ENCODE data around the gene TBC1D22A.

The TBC1D22A gene

DNA sequence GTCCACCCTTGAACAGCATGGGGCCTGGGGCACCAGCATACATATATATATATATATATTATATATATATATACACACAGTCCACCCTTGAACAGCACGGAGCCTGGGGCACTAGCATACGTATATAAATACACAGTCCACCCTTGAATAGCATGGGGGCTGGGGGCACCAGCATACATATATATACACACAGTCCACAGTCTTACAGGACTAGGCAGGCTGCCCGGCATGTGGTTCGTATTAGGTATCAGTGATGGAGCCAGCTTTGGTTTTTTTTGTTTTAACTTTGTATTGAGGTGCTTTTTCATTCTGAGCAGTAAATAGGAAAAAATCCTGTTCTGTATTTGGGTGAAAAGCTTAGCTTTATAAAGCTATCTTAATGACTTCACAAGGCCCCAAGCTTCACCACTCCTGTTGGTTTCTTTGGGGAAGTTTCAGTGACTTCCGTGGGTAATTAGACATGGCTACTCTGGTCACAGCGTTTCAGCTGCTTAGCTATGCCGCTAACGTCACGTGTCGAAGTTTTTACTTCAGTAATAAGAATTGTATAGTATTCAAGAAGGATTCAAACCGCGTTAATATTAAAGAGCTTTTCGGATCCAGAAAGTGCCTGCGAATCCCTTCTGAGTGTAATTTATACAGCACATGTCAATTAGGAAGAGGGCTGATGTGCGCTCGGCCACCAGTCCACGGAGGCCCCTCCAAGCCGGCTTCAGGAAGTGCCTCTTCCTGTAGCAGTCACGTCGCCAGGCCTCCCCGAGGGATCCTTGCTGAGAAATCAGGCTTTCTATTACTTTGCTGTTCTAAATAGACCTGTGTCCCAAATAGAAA lies 179.7 kb downstream of the TBC1D22A start:
- no peak for DNase-seq (ENCODE audit: low read depth)
- H3K4me3 ChIP-seq (ENCODE audit: low read depth, low read length): no peak overlapping the region
- TF ChIP-seq CTCF (IDR thresholded peaks at IDR 0.05; ENCODE audit: control insufficient read depth, extremely low read depth, insufficient read depth): no peak

- no peak overlapping the region for H3K4me3 ChIP-seq (ENCODE audit: low read depth, low read length)
- no peak for TF ChIP-seq CTCF (IDR thresholded peaks at IDR 0.05; ENCODE audit: control insufficient read depth, extremely low read depth, insufficient read depth)
- no peak for DNase-seq (ENCODE audit: low read depth)
Measured at GRCh38 chr22:46942799-46943785, 180.6 kb downstream of the TBC1D22A start.

- DNase-seq (ENCODE audit: low read depth): no peak
- no peak for TF ChIP-seq CTCF (IDR thresholded peaks at IDR 0.05; ENCODE audit: control insufficient read depth, extremely low read depth, insufficient read depth)
- no peak overlapping the region for H3K4me3 ChIP-seq (ENCODE audit: low read depth, low read length)
Measured at GRCh38 chr22:46945481-46945880, 183.0 kb downstream of the TBC1D22A start.

DNA sequence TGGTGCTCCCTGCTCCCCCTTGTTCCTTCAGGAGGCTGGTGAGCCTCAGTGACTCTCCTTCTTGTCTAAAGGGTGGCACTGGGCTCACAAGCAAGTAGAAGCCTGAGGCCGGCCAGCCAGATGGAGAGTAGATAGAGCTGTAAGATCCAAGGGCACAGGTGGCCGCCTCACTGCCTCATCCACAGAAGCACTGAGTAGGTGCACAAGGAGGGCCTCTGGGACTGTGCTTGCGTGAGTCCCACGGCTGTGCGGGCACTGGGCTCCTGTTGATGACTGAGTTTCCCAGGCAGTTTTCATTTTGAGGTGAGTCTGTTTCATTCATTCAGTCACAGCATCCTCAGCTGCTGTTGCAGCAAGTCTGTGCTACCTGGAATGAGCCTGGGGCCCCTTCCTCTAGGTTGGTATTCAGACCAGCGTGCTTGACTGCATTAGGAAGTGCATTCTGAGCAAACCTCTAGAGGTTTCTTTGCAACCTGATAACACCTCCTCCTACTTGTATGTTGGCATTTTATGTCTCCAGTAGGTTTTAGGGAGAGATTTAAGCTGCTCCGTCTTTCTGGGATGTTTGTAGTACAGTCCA lies 184.0 kb downstream of the TBC1D22A start:
- no peak overlapping the region for H3K4me3 ChIP-seq (ENCODE audit: low read depth, low read length)

GRCh38 chr22:46947516-46948257 lies 185.2 kb downstream of the TBC1D22A start:
- no peak for DNase-seq (ENCODE audit: low read depth)
- no peak for TF ChIP-seq CTCF (IDR thresholded peaks at IDR 0.05; ENCODE audit: control insufficient read depth, extremely low read depth, insufficient read depth)
- H3K4me3 ChIP-seq (ENCODE audit: low read depth, low read length): no peak overlapping the region

More for the DNA sequence above, 184.0 kb downstream of the TBC1D22A start:
- no peak for TF ChIP-seq CTCF (IDR thresholded peaks at IDR 0.05; ENCODE audit: control insufficient read depth, extremely low read depth, insufficient read depth)
- DNase-seq (ENCODE audit: low read depth): no peak
